IMR-90 (cell line): Measurements from ENCODE around the gene NPHP4. TPM values are rescaled to one million over a fixed set of nuclear protein-coding genes. Genes with fewer than 3 reads are reported as not detected.

ENCODE experiments used
- ATAC-seq: fragments of 200-7000 bp; cut with Tn5 transposase; 2 replicates; pipeline ENCODE4 v1.9.1; 2020; ENCODE audit warnings: low read depth, mild to moderate bottlenecking, moderate library complexity
- BruUV-seq: library from RNA; stranded (reverse); fragments of 400-500 nt; replicated peaks from 2 replicates; lab custom pipeline; 2021; lab: Mats Ljungman, UMichigan
- CTCF ChIA-PET: fragments of 300-600 bp; formaldehyde crosslinking; extraction: SDS; loops from one replicate; lab custom pipeline; 2021; ENCODE audit warnings: antibody characterized with exemption; lab: Yijun Ruan, JAX
- POLR2A ChIA-PET: fragments of 300-600 bp; sonication (Branson Sonifier 250); formaldehyde crosslinking; loops from one replicate; lab custom pipeline; 2022; ENCODE audit warnings: antibody characterized with exemption; ENCODE audit not compliant: unreplicated experiment; lab: Charles Lee
- DNase-seq: peaks from one replicate; pipeline ENCODE4 v3.0.0; 2013
- H2AFZ ChIP-seq: replicated peaks from 2 replicates; pipeline ENCODE3; 2013; ENCODE audit warnings: low read length, mild to moderate bottlenecking; ENCODE audit not compliant: poor library complexity
- H2AK5ac ChIP-seq: 2 replicates; pipeline ENCODE4 v1.6.1; 2013; ENCODE audit warnings: low read depth, low read length, inconsistent platforms
- H2AK9ac ChIP-seq: replicated peaks from 2 replicates; pipeline ENCODE3; 2013; ENCODE audit warnings: mild to moderate bottlenecking, low read depth, low read length, moderate library complexity; ENCODE audit not compliant: poor library complexity
- H2BK120ac ChIP-seq: 2 replicates; pipeline ENCODE4 v1.6.1; 2013; ENCODE audit warnings: low read depth, low read length, inconsistent platforms
- H2BK15ac ChIP-seq: 3 replicates; pipeline ENCODE4 v1.6.1; 2013; ENCODE audit warnings: low read depth, low read length, inconsistent platforms
- H2BK20ac ChIP-seq: 2 replicates; pipeline ENCODE4 v1.6.1; 2013; ENCODE audit warnings: low read depth, mild to moderate bottlenecking, inconsistent platforms, low read length, moderate library complexity
- H2BK5ac ChIP-seq: 2 replicates; pipeline ENCODE4 v1.6.1; 2013; ENCODE audit warnings: mild to moderate bottlenecking, low read depth, low read length, inconsistent platforms; ENCODE audit not compliant: poor library complexity, severe bottlenecking
- H3K14ac ChIP-seq: replicated peaks from 2 replicates; pipeline ENCODE4 v1.6.1; 2013; ENCODE audit warnings: low read depth, low read length, inconsistent platforms
- H3K18ac ChIP-seq: 2 replicates; pipeline ENCODE4 v1.6.1; 2013; ENCODE audit warnings: low read depth, low read length, control low read depth
- H3K23ac ChIP-seq: 2 replicates; pipeline ENCODE4 v1.6.1; 2013; ENCODE audit warnings: low read depth, low read length, inconsistent platforms
- H3K27ac ChIP-seq: 2 replicates; pipeline ENCODE4 v1.5.1; 2013; ENCODE audit warnings: mild to moderate bottlenecking, control low read depth, low read length; ENCODE audit not compliant: insufficient read depth
- H3K27me3 ChIP-seq: 2 replicates; pipeline ENCODE4 v1.6.1; 2013; ENCODE audit warnings: low read length; ENCODE audit not compliant: control insufficient read depth, insufficient read depth
- H3K36me3 ChIP-seq: 2 replicates; pipeline ENCODE4 v1.6.1; 2013; ENCODE audit warnings: low read length, mixed read lengths; ENCODE audit not compliant: control insufficient read depth, insufficient read depth
- H3K4ac ChIP-seq: 2 replicates; pipeline ENCODE4 v1.6.1; 2013; ENCODE audit warnings: low read depth, low read length, inconsistent platforms
- H3K4me1 ChIP-seq: 2 replicates; pipeline ENCODE4 v1.6.1; 2013; ENCODE audit warnings: low read length, mixed read lengths; ENCODE audit not compliant: control insufficient read depth, insufficient read depth
- H3K4me2 ChIP-seq: 2 replicates; pipeline ENCODE4 v1.6.1; 2013; ENCODE audit warnings: low read depth, mild to moderate bottlenecking, control low read depth, low read length, moderate library complexity
- H3K4me3 ChIP-seq: 2 replicates; pipeline ENCODE4 v1.5.1; 2013; ENCODE audit warnings: low read depth, mild to moderate bottlenecking, control low read depth, low read length, moderate library complexity; ENCODE audit not compliant: insufficient read depth
- H3K56ac ChIP-seq: 2 replicates; pipeline ENCODE4 v1.6.1; 2013; ENCODE audit warnings: low read length, inconsistent platforms; ENCODE audit not compliant: insufficient read depth; ENCODE audit errors: extremely low read depth
- H3K79me1 ChIP-seq, 2 experiments: 2 replicates each; pipeline ENCODE4 v1.6.1; 2013; ENCODE audit warnings: low read length in 2 of 2, inconsistent platforms in 1 of 2, low read depth in 1 of 2
- H3K9ac ChIP-seq: 2 replicates; pipeline ENCODE4 v1.6.1; 2013; ENCODE audit warnings: low read depth, low read length, control low read depth
- H3K9me1 ChIP-seq: 2 replicates; pipeline ENCODE4 v1.6.1; 2013; ENCODE audit warnings: low read length, inconsistent platforms; ENCODE audit not compliant: insufficient read depth
- H3K9me3 ChIP-seq: 2 replicates; pipeline ENCODE4 v1.6.1; 2013; ENCODE audit warnings: low read length; ENCODE audit not compliant: control insufficient read depth, insufficient read depth
- H4K20me1 ChIP-seq: 2 replicates; pipeline ENCODE4 v1.6.1; 2013; ENCODE audit warnings: low read length, inconsistent platforms; ENCODE audit not compliant: insufficient read depth
- H4K5ac ChIP-seq: 2 replicates; pipeline ENCODE4 v1.6.1; 2013; ENCODE audit warnings: mild to moderate bottlenecking, low read depth, low read length, control low read depth
- H4K8ac ChIP-seq, 2 experiments: 2 replicates each; pipeline ENCODE4 v1.6.1; 2013; ENCODE audit warnings: low read depth in 2 of 2, low read length in 2 of 2, control low read depth in 1 of 2, inconsistent platforms in 1 of 2
- H4K91ac ChIP-seq: 2 replicates; pipeline ENCODE4 v1.6.1; 2013; ENCODE audit warnings: low read depth, low read length, inconsistent platforms; ENCODE audit not compliant: insufficient read depth
- BHLHE40 ChIP-seq: fragments of 150-350 bp; IDR thresholded peaks from 2 replicates; pipeline ENCODE4 v1.6.1; 2016; ENCODE audit warnings: mild to moderate bottlenecking, low read depth, low read length
- CEBPB ChIP-seq: IDR thresholded peaks from 2 replicates; pipeline ENCODE4 v1.6.1; 2012; ENCODE audit warnings: low read depth, low read length, improper control_type of control experiment
- CHD1 ChIP-seq: IDR thresholded peaks from 2 replicates; pipeline ENCODE4 v1.6.1; 2012; ENCODE audit warnings: low read depth, low read length, improper control_type of control experiment
- CTCF ChIP-seq: conservative IDR thresholded peaks from 2 replicates; pipeline ENCODE4 v1.5.1; 2012; ENCODE audit warnings: mild to moderate bottlenecking, low read depth, low read length, improper control_type of control experiment
- ELK1 ChIP-seq: fragments of 150-350 bp; IDR thresholded peaks from 2 replicates; pipeline ENCODE4 v1.6.1; 2016; ENCODE audit warnings: low read depth, mild to moderate bottlenecking, low read length, moderate library complexity, borderline replicate concordance
- FOS ChIP-seq: fragments of 150-350 bp; IDR thresholded peaks from 2 replicates; pipeline ENCODE4 v1.6.1; 2016; ENCODE audit warnings: low read depth, low read length
- MAFK ChIP-seq: IDR thresholded peaks from 2 replicates; pipeline ENCODE4 v1.6.1; 2012; ENCODE audit warnings: low read depth, low read length, improper control_type of control experiment
- MAZ ChIP-seq: IDR thresholded peaks from 2 replicates; pipeline ENCODE4 v1.6.1; 2012; ENCODE audit warnings: low read depth, mild to moderate bottlenecking, low read length, improper control_type of control experiment, moderate library complexity, borderline replicate concordance
- NFE2L2 ChIP-seq: fragments of 150-350 bp; IDR thresholded peaks from 2 replicates; pipeline ENCODE4 v1.6.1; 2016; ENCODE audit warnings: low read depth, mild to moderate bottlenecking, low read length
- RCOR1 ChIP-seq: IDR thresholded peaks from 2 replicates; pipeline ENCODE4 v1.6.1; 2012; ENCODE audit warnings: mild to moderate bottlenecking, low read length, improper control_type of control experiment; ENCODE audit not compliant: insufficient replicate concordance
- RFX5 ChIP-seq: IDR thresholded peaks from 2 replicates; pipeline ENCODE4 v1.8.0; 2012; ENCODE audit warnings: low read depth, mild to moderate bottlenecking, low read length, moderate library complexity
- SMC3 ChIP-seq: fragments of 150-350 bp; IDR thresholded peaks from 2 replicates; pipeline ENCODE4 v1.6.1; 2016; ENCODE audit warnings: low read depth, mild to moderate bottlenecking, antibody characterized with exemption, low read length, moderate library complexity
- WGBS, 2 experiments: methylation state at CpG; one replicate each; pipeline versions ENCODE4 v1.1.5 to v1.1.7; 2013; ENCODE audit warnings: missing lambda C conversion rate in 2 of 2; ENCODE audit not compliant: insufficient read length in 1 of 2; ENCODE audit errors: extremely low coverage in 2 of 2; 5-methylcytosine and 5-hydroxymethylcytosine counted together
- dilution Hi-C: fragments of 300-500 bp; cut with HindIII; formaldehyde crosslinking; loops from one replicate; pipeline ENCODE4 v1.14.3; 2018; ENCODE audit warnings: low sequenced_read_pairs; ENCODE audit not compliant: unreplicated experiment
- in situ Hi-C: fragments of 300-500 bp; cut with MboI; formaldehyde crosslinking; loops from 3 replicates; pipeline ENCODE4 v1.14.3; 2019; ENCODE audit warnings: low sequenced_read_pairs, inconsistent platforms, mixed read lengths
- intact Hi-C: fragments of 100-400 bp; cut with micrococcal nuclease; formaldehyde crosslinking; loops from 2 replicates; pipeline ENCODE4 v1.10.0; 2022
- polyA plus RNA-seq, 3 experiments: library from polyadenylated mRNA; depleted of rRNA; stranded (reverse); fragments of >200 nt; gene quantifications; 2 replicates each; pipeline ENCODE4 v1.2.3, GENCODE V29; 2012; ENCODE audit warnings: low replicate concordance in 1 of 3
- total RNA-seq: library from RNA; depleted of rRNA; stranded (reverse); fragments of >200 nt; gene quantifications from 2 replicates; pipeline ENCODE4 v1.2.3, GENCODE V29; 2012

The NPHP4 gene
- total and polyA plus RNA-seq, 2 of the 4 experiments (the other 2 are of a cell fraction) = 2.0 to 5.5 TPM

- no peak for TF ChIP-seq CHD1
- no peak for TF ChIP-seq FOS
These were observed 159.0 kb downstream of the NPHP4 start (continued) for GRCh38 chr1:5832916-5833895.

- no peak overlapping the region for H3K4ac ChIP-seq
- H4K20me1 ChIP-seq = no peaks in the 10 kb centered on the region
- no peak overlapping the region for H2AK5ac ChIP-seq
- H3K79me1 ChIP-seq = no peaks in the 10 kb centered on the region
- no peak overlapping the region for H4K5ac ChIP-seq
- no peak overlapping the region for H2BK5ac ChIP-seq
- no peak overlapping the region for H3K4me2 ChIP-seq
- WGBS, 2 experiments = 17% methylated on average over 5 of the region's 10 CpGs; no CpG with 5 or more reads in 1 of the 2 experiments
- H2BK20ac ChIP-seq = no peak overlapping the region
- H2BK15ac ChIP-seq = no peak overlapping the region
- no peaks in the 10 kb centered on the region for H3K4me1 ChIP-seq
- no peak overlapping the region for H3K18ac ChIP-seq
- intact Hi-C loops = no loop called here
- no peak overlapping the region for H3K4me3 ChIP-seq
- H3K9ac ChIP-seq = no peak overlapping the region
- dilution Hi-C loops = no loop called here
- H2AFZ ChIP-seq = no peak overlapping the region
- peaks cover 14% of the 10 kb centered on the region for H3K9me3 ChIP-seq
- no peak overlapping the region for H3K14ac ChIP-seq
- no peak overlapping the region for H2AK9ac ChIP-seq
- POLR2A ChIA-PET = interaction anchor here (0.7 kb wide), 1 partner anchor 692 kb away, joined by 4 read pairs; no protein-coding TSS in a partner anchor
- DNase-seq (no peak), ATAC-seq (no peak)
- no peak overlapping the region for H3K27ac ChIP-seq
- in situ Hi-C loops = no loop called here
- H3K9me1 ChIP-seq = no peaks in the 10 kb centered on the region
- CTCF ChIA-PET = no interaction called here
- no TSS peak for BruUV-seq
- no peak overlapping the region for H3K23ac ChIP-seq
- no peaks in the 10 kb centered on the region for H3K36me3 ChIP-seq
- no peak overlapping the region for H4K8ac ChIP-seq
- H3K27me3 ChIP-seq = no peaks in the 10 kb centered on the region
- no peak overlapping the region for H4K91ac ChIP-seq
- H2BK120ac ChIP-seq = no peak overlapping the region
- no peak overlapping the region for H3K56ac ChIP-seq
- no peak for TF ChIP-seq MAFK
- no peak for TF ChIP-seq NFE2L2
- TF ChIP-seq RFX5 = no peak
- TF ChIP-seq ELK1 = no peak
- TF ChIP-seq CTCF = no peak
- TF ChIP-seq BHLHE40 = no peak
- no peak for TF ChIP-seq SMC3
- TF ChIP-seq CEBPB = no peak
- TF ChIP-seq MAZ = no peak
- TF ChIP-seq RCOR1 = no peak
These were observed 160.5 kb downstream of the NPHP4 start for GRCh38 chr1:5831600-5832335.
